ENCODE results near the gene PXDN.

GRCh38 chr2:1715184-1716013, 28.9 kb downstream of the PXDN start:
- TF ChIP-seq CTCF (IDR thresholded peaks at IDR 0.05), result no peak
- no peak for TF ChIP-seq EP300 (IDR thresholded peaks at IDR 0.05)

Data from suprapubic skin (tissue), 3 donors.